ENCODE measurements around the gene ZNF197.
"Not testable (repeated sequence)": the region's sequence is repeated elsewhere in the genome, so short reads cannot be mapped to it uniquely, and the experiment has no call there.

ZNF197 gene

DNA sequence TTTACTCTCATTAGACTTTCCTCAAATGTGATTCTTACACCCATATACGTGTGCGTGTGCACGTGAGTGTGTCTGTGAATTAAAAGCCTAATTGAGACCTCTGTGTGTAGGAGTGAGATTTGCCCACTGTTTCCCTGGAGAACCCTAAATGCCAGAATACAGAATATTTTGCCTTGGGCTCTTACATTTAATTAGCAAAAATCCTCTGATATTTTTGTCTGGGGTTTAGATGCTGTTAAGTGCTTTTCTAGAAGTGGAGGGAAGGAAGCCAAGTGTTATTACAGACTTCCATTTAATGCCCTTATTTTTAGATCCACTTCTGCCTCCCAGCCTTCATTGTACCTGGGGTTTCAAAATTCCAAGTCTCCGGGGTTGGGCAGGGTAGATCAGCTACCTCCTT lies 41.5 kb downstream of the ZNF197 start:
- H3K4me3 ChIP-seq: no peak overlapping the region
- no peak overlapping the region for H3K27ac ChIP-seq
- DNase-seq (ENCODE audit: low spot score): no peak
- TF ChIP-seq, protein P1, sequence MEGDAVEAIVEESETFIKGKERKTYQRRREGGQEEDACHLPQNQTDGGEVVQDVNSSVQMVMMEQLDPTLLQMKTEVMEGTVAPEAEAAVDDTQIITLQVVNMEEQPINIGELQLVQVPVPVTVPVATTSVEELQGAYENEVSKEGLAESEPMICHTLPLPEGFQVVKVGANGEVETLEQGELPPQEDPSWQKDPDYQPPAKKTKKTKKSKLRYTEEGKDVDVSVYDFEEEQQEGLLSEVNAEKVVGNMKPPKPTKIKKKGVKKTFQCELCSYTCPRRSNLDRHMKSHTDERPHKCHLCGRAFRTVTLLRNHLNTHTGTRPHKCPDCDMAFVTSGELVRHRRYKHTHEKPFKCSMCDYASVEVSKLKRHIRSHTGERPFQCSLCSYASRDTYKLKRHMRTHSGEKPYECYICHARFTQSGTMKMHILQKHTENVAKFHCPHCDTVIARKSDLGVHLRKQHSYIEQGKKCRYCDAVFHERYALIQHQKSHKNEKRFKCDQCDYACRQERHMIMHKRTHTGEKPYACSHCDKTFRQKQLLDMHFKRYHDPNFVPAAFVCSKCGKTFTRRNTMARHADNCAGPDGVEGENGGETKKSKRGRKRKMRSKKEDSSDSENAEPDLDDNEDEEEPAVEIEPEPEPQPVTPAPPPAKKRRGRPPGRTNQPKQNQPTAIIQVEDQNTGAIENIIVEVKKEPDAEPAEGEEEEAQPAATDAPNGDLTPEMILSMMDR (IDR thresholded peaks at IDR 0.05): no peak

DNA sequence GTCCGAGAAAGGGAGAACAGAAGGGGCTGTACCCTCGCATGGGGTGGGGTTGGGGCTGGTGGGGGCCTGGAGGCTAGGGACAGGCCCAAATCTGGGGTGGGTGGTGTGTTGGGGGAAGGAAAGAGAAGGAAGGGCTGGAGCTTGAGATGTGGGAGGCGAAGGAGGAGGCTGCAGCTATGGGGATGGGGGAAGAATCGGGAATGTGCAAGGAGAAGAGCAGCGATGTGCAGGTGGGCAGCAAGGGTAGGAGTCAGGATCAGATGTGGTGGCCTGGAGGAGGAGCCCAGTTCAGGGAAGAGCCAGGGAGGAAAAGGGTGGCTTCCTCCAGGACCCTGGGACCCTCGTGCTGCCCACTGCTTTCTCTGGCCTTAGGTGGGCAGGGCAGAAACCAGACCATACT lies 44.9 kb downstream of the ZNF197 start:
- no peak for DNase-seq (ENCODE audit: low spot score)
- no peak overlapping the region for H3K4me3 ChIP-seq
- TF ChIP-seq, protein P1 (IDR thresholded peaks at IDR 0.05): no peak
- H3K27ac ChIP-seq: no peak overlapping the region

DNA sequence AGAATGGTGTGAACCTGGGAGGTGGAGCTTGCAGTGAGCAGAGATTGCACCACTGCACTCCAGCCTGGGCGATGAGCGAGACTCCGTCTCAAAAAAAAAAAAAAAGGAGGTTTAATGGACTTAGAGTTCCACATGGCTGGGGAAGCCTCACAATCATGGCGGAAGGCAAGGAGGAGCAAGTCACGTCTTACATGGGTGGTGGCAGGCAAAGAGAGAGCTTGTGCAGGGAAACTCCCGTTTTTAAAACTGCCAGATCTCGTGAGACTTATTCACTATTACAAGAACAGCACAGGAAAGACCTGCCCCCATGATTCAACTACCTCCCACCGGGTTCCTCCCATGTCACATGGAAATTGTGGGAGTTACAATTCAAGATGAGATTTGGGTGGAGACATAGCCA lies 48.6 kb downstream of the ZNF197 start:
- not testable (repeated sequence) for DNase-seq (ENCODE audit: low spot score); H3K4me3 ChIP-seq; H3K27ac ChIP-seq

DNA sequence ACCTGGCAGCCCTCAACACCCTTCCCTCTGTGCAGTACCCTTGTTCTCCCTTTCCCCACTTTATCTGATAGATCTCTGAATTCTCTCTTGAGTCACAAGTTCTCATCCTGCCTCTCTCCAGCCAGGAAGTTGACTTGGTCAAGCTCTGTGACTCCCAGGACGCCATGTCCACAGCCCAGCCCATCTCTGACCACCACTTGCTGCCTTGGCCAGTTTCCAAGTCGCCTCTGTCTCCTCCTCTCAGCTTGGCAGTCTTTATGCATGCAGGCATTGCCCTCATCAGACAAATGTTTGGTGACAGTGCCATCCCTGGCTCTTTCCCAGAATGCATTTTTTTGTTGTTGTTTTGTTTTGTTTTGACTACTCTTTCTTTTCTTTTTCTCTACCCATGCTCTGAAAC lies 49.4 kb downstream of the ZNF197 start:
- TF ChIP-seq, protein P1 (IDR thresholded peaks at IDR 0.05): no peak
- no peak for DNase-seq (ENCODE audit: low spot score)
- H3K4me3 ChIP-seq: no peak overlapping the region
- no peak overlapping the region for H3K27ac ChIP-seq

- TF ChIP-seq, protein P1 (IDR thresholded peaks at IDR 0.05): no peak
- no peak for DNase-seq (ENCODE audit: low spot score)
- Histone ChIP-seq H3K27ac (no peak overlapping the region), H3K4me3 (no peak overlapping the region)
These were observed 53.8 kb downstream of the ZNF197 start for GRCh38 chr3:44678480-44679116.

DNA sequence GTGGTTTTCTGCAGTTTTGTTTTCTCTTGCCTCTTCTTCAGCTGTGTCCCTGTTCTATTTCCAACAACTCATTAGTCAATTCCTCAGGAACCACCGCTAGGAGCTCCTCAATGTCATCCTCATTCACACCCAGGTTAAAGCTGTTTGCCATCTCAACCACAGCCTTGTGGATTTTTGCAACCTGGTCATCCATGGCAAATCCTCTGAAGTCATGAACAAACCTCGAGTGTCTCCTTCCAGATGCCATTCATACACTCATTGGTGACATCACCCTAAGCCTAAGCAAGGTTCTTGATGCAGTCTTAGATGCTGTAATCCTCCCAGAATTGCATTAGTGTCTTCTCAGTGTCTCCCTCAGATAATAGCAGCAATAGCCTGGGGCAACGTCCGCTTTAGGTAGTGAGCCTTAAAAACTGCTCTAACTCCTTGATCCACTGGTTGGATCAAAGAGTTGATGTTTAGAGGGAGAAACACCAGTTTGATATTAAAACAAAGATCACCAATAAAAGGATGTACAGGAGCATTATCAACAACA lies 56.2 kb downstream of the ZNF197 start:
- DNase-seq (ENCODE audit: low spot score): no peak
- TF ChIP-seq, protein P1 (IDR thresholded peaks at IDR 0.05): no peak
- no peak overlapping the region for H3K4me3 ChIP-seq
- H3K27ac ChIP-seq: no peak overlapping the region

GRCh38 chr3:44682182-44682896 lies 57.5 kb downstream of the ZNF197 start:
- TF ChIP-seq, protein P1 (IDR thresholded peaks at IDR 0.05): no peak
- DNase-seq (ENCODE audit: low spot score): no peak
- no peak overlapping the region for H3K27ac ChIP-seq
- no peak overlapping the region for H3K4me3 ChIP-seq

All from coronary artery (tissue), 2 donors.